ENCODE data around the gene HIVEP3. TPM values are rescaled to one million over a fixed set of nuclear protein-coding genes. Genes with fewer than 3 reads are reported as not detected.
A peak's percentile ranks its signal among the peaks of the same experiment; 100 is the strongest.

Gene HIVEP3
- total RNA-seq, 1 experiment from 2014 or later: 1.4 TPM

DNA sequence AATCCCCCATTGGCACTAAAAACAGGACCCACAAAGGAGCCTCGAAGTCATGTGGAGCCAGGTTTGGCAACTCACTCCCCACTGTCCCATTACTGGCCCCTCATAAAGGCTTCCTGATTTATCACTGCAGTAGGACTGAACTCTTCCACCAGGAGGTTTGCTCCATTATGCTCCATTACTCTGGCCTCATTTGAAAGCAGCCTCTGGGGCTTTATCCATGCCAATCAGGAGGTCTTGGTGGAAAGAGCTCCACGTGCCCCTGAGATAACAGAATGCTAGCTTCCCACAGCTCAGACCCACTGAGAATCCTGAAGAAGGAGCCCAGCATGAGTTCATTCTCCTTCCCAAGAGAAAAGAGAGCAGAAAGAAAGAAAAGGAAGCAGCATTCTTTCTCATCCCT, 76.4 kb downstream of the HIVEP3 start:
- no peak for DNase-seq
- Histone ChIP-seq H3K56ac (ENCODE audit: insufficient read length, low read depth, low read length) (no peak overlapping the region), H2BK120ac (ENCODE audit: low read depth, low read length, poor library complexity, severe bottlenecking) (no peak overlapping the region), H3K4me1 (ENCODE audit: insufficient read depth, low read length) (peaks cover 5% of the 10 kb centered on the region; the same call in 1 of the 2 replicates), H3K14ac (ENCODE audit: insufficient read depth, low read length) (no peak overlapping the region), H3K4me2 (ENCODE audit: insufficient read depth, insufficient read length, low read length) (no peak overlapping the region), H2BK20ac (ENCODE audit: low read depth, low read length, poor library complexity, severe bottlenecking) (no peak overlapping the region), H3K79me1 (ENCODE audit: insufficient read depth, low read depth, low read length, poor library complexity, severe bottlenecking) (no peaks in the 10 kb centered on the region), H4K91ac (ENCODE audit: insufficient read length, low read depth, low read length) (no peak overlapping the region), H4K5ac (ENCODE audit: insufficient read length, low read depth, low read length) (no peak overlapping the region), H3K27me3 (ENCODE audit: insufficient read depth, low read length) (no peaks in the 10 kb centered on the region), H3K9ac (ENCODE audit: extremely low read depth, insufficient read length, low read length) (no peak overlapping the region), H3K9me3 (ENCODE audit: control insufficient read depth, low read depth, low read length) (no peaks in the 10 kb centered on the region), H2BK12ac (ENCODE audit: insufficient read length, low read depth, low read length) (no peak overlapping the region), H2AK5ac (ENCODE audit: insufficient read length, low read length) (no peak overlapping the region), H4K8ac (replicated peaks; ENCODE audit: insufficient read length, low read depth, low read length) (no peak overlapping the region), H2BK5ac (ENCODE audit: insufficient read length, low read length) (no peak overlapping the region), H3T11ph (ENCODE audit: low read length) (no peak overlapping the region), H3K23ac (ENCODE audit: insufficient read length, low read depth, low read length) (no peak overlapping the region), H2BK15ac (ENCODE audit: low read depth, low read length) (no peak overlapping the region), H3K27ac (ENCODE audit: insufficient read length, low read depth, low read length) (no peak overlapping the region), H3K18ac (ENCODE audit: insufficient read length, low read depth, low read length) (no peak overlapping the region), H3K23me2 (ENCODE audit: insufficient read length, low read depth, low read length, poor library complexity, severe bottlenecking) (no peaks in the 10 kb centered on the region), H3K4ac (ENCODE audit: low read depth, low read length) (no peak overlapping the region), H3K79me2 (ENCODE audit: insufficient read depth, low read length) (no peaks in the 10 kb centered on the region), H2AFZ (ENCODE audit: low read length) (no peak overlapping the region), H4K20me1 (ENCODE audit: control insufficient read depth, insufficient read depth, insufficient read length) (no peaks in the 10 kb centered on the region)
- Mint-ChIP-seq H3K4me1 (peaks cover 25 to 32% of the 10 kb centered on the region in 2 experiments), H3K36me3 (ENCODE audit: insufficient read depth in 1 of 3, low read depth in 3 of 3) (no peaks in the 10 kb centered on the region), H3K27ac (0 out of 7 replicates have a peak overlapping the region, but pooled peaks of 1 of the 3 experiments have one; percentile 35), H3K9me3 (no peaks in the 10 kb centered on the region), H3K27me3 (ENCODE audit: low read depth) (peaks cover 1% of the 10 kb centered on the region; the same call in 1 of the 2 replicates), H3K4me3 (no peak overlapping the region)
- TF ChIP-seq, protein P1, sequence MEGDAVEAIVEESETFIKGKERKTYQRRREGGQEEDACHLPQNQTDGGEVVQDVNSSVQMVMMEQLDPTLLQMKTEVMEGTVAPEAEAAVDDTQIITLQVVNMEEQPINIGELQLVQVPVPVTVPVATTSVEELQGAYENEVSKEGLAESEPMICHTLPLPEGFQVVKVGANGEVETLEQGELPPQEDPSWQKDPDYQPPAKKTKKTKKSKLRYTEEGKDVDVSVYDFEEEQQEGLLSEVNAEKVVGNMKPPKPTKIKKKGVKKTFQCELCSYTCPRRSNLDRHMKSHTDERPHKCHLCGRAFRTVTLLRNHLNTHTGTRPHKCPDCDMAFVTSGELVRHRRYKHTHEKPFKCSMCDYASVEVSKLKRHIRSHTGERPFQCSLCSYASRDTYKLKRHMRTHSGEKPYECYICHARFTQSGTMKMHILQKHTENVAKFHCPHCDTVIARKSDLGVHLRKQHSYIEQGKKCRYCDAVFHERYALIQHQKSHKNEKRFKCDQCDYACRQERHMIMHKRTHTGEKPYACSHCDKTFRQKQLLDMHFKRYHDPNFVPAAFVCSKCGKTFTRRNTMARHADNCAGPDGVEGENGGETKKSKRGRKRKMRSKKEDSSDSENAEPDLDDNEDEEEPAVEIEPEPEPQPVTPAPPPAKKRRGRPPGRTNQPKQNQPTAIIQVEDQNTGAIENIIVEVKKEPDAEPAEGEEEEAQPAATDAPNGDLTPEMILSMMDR (conservative IDR thresholded peaks at IDR 0.05): no peak
- WGBS (ENCODE audit: extremely low coverage, insufficient read length, low lambda C conversion rate): no CpG with 5 or more reads among the region's 2 CpGs

Data from H9 (cell line).